ELF-1 (cell line): ENCODE results near the gene FKBP15.
"Not testable (repeated sequence)": the region's sequence is repeated elsewhere in the genome, so short reads cannot be mapped to it uniquely, and the experiment has no call there.

ENCODE experiments used
- DNase-seq: peaks from one replicate; pipeline ENCODE4 v3.0.0-alpha.2; 2016; ENCODE audit warnings: low read depth, low spot score

FKBP15 gene, protein sequence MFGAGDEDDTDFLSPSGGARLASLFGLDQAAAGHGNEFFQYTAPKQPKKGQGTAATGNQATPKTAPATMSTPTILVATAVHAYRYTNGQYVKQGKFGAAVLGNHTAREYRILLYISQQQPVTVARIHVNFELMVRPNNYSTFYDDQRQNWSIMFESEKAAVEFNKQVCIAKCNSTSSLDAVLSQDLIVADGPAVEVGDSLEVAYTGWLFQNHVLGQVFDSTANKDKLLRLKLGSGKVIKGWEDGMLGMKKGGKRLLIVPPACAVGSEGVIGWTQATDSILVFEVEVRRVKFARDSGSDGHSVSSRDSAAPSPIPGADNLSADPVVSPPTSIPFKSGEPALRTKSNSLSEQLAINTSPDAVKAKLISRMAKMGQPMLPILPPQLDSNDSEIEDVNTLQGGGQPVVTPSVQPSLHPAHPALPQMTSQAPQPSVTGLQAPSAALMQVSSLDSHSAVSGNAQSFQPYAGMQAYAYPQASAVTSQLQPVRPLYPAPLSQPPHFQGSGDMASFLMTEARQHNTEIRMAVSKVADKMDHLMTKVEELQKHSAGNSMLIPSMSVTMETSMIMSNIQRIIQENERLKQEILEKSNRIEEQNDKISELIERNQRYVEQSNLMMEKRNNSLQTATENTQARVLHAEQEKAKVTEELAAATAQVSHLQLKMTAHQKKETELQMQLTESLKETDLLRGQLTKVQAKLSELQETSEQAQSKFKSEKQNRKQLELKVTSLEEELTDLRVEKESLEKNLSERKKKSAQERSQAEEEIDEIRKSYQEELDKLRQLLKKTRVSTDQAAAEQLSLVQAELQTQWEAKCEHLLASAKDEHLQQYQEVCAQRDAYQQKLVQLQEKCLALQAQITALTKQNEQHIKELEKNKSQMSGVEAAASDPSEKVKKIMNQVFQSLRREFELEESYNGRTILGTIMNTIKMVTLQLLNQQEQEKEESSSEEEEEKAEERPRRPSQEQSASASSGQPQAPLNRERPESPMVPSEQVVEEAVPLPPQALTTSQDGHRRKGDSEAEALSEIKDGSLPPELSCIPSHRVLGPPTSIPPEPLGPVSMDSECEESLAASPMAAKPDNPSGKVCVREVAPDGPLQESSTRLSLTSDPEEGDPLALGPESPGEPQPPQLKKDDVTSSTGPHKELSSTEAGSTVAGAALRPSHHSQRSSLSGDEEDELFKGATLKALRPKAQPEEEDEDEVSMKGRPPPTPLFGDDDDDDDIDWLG

DNA sequence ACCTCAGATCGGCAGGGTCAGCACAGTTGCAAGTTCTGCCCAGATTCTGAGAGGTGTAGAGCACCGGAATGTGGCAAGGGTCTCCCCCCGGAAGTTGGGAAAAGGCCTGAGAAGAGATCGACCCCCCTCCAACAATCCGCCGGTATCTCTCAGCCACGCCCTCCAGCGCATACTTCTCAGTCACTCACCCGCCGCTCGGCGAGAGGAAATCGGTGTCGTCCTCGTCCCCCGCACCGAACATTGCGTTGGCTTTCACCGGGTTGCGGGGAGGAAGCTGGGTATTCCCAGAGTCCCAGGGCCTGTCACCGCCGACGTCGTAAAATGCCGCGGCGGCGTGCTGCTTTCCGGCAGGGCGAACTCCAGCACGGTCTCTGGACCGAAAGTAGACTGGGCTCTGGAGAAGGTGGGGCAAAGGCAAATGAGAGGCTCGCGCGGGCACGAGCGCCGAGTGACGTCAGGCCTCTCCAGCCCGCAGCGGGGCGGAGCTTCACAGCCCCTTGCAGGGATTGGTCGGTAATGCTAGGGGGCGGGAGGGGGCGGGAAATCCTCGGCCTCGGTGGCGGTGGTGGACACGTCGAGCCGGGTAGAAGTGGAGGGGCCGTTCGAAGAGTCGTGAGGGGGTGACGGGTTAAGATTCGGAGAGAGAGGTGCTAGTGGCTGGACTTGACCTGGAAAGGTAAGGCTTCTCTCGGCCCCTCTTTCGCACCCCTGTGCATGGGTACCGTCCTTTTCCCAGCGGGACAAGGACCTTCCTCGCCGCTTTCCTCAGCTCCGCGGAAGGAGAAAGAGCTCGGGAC, at the start of gene FKBP15, which contains the start of gene SLC31A1:
Gene FKBP15, minus strand, starts transcription at position 275 of the 797 bp plus-strand sequence. Its CDS starts 34 bp downstream, at position 241.
Gene SLC31A1, plus strand, starts transcription at position 542 of the 797 bp plus-strand sequence. CDS start 34,605 bp downstream, outside the sequence.
- DNase-seq = peak; percentile 100

DNA sequence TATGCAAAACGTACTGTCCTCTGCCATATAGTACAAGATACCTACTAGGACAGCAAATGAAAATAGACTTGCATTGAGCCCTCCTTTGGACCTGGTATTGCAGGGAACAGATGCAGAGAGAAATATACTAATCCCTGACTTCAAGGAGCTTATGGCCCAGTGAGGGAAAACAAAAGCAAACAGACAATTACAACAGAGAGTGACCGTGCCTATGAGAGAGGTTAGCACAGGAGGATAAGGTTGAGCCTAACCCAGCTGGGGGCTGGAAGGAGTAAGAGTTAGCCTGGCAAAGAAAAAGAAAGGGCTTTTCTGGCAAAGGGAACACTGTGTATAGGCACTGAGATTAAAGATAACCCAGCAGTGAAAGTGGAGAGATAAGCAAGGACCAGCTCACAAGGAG, 48.8 kb upstream of the FKBP15 start:
- no peak for DNase-seq

GRCh38 chr9:113269355-113269754, 48.3 kb upstream of the FKBP15 start:
- DNase-seq = no peak

DNA sequence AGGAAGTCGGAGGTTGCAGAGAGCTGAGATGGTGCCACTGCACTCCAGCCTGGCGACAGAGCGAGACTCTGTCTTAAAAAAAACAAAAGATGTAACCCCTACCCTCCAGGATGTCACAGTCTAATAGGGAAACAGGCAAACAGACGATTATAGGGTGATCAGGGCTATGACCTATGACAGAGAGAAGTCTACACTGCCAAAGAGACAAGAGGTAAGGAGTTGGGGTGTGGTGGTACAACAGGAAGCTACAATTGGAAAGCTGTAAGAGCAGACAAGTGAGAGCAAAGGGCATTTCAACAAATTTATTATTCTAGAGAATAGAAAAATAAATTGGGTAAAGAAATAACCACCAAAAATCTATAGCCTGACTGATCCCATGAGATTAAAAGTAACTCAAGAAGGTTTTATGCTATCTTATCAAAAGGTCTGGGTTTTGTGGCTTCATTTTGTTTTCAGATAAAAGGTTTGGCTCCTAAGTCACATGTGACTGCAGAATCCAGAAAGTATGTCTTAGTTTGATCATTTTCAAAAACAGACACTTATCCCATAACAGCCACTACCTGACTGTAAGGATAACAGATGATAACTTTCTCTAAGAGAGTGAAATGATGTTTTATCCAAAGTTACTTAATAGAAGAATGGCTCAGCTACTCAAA, 47.0 kb upstream of the FKBP15 start:
- DNase-seq = no peak

GRCh38 chr9:113266174-113266573, 45.1 kb upstream of the FKBP15 start:
- no peak for DNase-seq

DNA sequence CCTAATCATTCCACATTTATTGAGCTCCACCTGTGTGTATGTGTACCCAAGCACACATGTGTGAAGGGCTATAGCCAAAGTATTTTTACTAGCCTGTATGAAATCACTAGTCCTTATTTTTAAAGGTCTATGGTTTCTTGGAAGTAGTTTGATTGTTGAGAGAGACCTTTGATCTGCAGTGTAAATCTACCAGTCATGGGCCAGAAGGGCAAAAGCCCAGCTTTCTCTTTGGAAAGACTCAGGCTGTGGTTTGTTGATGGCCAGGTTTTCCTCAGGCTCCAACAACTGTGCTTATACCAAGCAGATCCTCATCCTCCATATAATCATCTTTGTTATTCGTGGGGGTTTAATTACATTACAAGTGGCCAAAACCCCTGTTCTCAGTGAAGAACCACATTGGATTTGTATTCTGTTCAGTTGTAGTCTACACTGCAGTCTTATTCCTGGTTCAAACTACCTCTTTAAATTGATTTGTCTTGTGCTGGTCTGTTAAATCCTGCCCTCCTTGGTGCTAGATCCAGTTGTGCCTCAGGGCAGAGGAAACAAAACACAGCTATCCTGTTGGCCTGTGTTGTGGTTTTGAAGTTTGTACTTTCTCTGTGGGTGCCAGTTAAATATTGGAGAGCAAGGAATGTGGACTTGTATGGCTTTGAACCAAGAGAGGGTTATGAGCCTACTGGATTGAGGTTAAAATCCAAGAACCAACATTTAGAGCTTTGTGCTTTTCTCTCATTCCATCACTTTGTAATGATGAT, 41.0 kb upstream of the FKBP15 start:
- peak; percentile 15 for DNase-seq

GRCh38 chr9:113258282-113258681, 37.2 kb upstream of the FKBP15 start:
- no peak for DNase-seq

- no peak for DNase-seq
These were observed 36.8 kb upstream of the FKBP15 start for GRCh38 chr9:113257863-113258262.

DNA sequence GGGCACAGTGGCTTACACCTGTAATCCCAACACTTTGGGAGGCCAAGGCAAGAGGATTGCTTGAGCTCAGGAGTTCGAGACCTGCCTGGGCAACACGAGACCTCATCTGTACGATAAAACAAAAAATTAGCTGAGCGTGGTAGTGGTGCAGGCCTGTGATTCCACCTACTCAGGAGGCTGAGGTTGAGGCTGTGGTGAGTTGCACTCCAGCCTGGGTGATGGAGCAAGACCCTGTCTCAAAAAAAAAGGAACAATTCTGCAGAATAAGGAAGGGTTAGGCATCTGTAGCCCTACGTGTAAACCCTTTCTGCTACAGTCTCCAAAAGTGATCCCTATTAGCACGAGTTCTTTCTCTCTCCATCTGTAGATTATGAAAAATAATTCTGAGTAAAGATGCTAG, 34.4 kb upstream of the FKBP15 start:
- DNase-seq = no peak

- no peak for DNase-seq
These were observed 33.9 kb upstream of the FKBP15 start for GRCh38 chr9:113254991-113255390.

DNA sequence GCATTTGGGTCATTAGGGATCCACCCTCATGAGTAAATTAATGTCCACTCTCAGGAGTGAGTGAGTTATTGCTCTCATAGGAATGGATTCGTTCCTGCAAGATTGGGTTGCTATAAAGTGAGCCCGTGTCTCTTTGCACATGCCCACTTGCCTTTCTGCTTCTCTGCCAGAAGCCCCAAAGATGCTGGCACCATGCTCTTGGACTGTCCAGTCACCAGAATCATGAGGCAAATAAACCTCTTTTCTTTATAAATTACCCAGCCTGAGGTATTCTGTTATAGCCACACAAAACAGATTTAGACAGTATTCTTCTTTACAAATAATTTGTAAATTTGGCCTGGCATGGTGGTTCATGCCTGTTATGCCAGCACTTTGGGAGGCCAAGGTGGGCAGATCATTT, 29.7 kb upstream of the FKBP15 start:
- no peak for DNase-seq

DNA sequence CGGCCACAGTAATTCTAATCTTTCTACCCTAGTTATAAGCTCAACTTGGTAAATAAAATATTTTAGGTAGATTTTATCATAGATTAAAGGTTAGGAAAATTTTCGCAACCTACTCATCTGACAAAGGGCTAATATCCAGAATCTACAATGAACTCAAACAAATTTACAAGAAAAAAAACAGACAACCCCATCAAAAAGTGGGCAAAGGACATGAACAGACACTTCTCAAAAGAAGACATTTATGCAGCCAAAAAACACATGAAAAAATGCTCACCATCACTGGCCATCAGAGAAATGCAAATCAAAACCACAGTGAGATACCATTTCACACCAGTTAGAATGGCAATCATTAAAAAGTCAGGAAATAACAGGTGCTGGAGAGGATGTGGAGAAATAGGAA, 28.6 kb upstream of the FKBP15 start:
- not testable (repeated sequence) for DNase-seq

DNA sequence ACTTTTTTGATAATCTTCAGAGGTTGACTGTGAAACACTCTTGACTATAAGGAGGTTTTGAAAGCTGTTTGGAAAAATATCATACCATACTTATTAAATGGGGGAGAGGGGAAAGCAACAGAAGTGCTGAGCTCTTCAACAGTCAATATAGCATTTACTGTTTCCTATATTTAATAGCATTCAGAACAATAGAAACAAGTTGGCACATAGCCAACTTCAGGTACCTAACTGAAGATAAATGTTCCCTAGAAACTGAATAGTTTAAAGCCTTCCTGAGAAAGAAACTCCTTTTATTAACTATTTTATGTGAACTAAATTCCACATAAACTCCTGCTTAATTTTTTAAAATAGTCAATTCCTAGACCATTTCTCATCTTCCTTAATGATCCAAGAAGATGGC, 26.6 kb upstream of the FKBP15 start:
- no peak for DNase-seq

DNA sequence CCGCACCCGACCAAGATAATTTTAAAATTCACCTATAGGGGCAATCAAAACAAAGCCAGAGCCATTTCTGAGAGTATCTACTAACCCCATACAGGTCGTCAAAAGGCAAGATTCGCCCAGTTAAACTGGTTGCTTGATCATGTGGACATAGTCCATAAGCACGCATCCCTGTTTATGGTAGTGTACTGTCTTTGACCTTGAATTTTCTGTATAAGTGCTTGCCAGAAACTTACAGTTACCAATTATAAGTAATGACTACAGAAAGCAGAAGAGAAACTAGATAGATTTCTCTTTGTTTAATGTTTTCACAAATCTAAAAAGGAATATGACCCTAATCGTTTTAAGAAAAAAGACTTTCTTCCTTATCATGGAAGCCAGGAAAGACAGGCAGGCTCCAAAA, 25.9 kb upstream of the FKBP15 start:
- DNase-seq = no peak

DNA sequence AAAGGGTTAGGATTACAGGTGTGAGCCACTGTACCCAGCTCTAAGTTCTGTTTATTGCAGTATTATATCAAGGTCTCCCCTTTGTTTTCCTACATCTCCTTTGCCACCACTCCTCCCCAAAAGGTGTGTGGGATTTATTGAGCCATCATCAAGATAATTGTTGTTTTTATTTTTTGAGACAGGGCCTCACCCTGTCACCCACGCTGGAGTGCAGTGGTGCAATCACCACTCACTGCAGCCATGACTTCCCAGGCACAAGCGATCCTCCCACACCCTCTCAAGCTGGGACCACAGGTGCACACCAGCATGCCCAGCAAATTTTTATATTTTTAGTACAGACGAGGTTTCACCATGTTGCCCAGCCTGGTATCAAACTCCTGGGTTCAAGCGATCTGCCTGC, 24.8 kb upstream of the FKBP15 start:
- DNase-seq = no peak

GRCh38 chr9:113244556-113244955, 23.5 kb upstream of the FKBP15 start:
- no peak for DNase-seq

DNA sequence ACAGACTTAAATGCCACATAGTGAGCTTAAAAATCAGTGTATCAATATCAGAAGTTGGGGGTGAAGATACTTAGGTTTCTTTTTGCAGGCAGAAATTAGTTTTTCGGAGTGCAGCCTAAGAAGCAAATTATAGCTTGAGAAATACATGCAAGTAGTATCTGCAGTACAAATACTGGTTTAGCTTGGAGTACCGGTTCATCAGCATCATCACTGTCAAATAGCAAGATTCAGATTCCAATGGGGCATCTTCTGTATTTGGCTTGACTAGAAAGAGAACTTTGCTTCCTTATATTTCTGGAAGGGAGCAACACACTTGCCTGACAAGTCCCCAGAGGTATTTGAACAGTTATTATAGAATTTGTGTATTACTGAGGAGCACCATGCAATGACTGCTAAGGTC, 20.1 kb upstream of the FKBP15 start:
- DNase-seq = no peak

GRCh38 chr9:113238859-113239232, 17.8 kb upstream of the FKBP15 start:
- DNase-seq = no peak

GRCh38 chr9:113238202-113238858, 17.3 kb upstream of the FKBP15 start:
- DNase-seq = no peak
